Nephron (organoid): Measurements from ENCODE around the gene UNC5C.

ENCODE experiments used
- H3K27ac Mint-ChIP-seq, 3 experiments: 2 replicates each; pipeline ENCODE4 v1.8.0; 2020; ENCODE audit warnings: mixed read lengths in 3 of 3, mild to moderate bottlenecking in 2 of 3, moderate library complexity in 1 of 3
- H3K27me3 Mint-ChIP-seq: 2 replicates; pipeline ENCODE4 v1.8.0; 2021; ENCODE audit warnings: low read depth, mild to moderate bottlenecking, moderate library complexity, mixed read lengths
- H3K36me3 Mint-ChIP-seq: 2 replicates; pipeline ENCODE4 v1.8.0; 2020; ENCODE audit warnings: low read depth, mixed read lengths
- H3K4me1 Mint-ChIP-seq: 2 replicates; pipeline ENCODE4 v1.8.0; 2020; ENCODE audit warnings: mixed read lengths
- H3K4me3 Mint-ChIP-seq, 3 experiments: 2 replicates each; pipeline ENCODE4 v1.8.0; 2020; ENCODE audit warnings: mild to moderate bottlenecking in 3 of 3, mixed read lengths in 3 of 3, moderate library complexity in 2 of 3
- H3K9me3 Mint-ChIP-seq: 2 replicates; pipeline ENCODE4 v1.8.0; 2020; ENCODE audit warnings: mixed read lengths
- CTCF ChIP-seq, 3 experiments: fragments of 200-600 bp; sonication (generic); IDR thresholded peaks; one replicate each; pipeline ENCODE4 v1.5.0; 2021; ENCODE audit warnings: antibody characterized with exemption in 3 of 3; ENCODE audit not compliant: unreplicated experiment in 3 of 3

The UNC5C gene

DNA sequence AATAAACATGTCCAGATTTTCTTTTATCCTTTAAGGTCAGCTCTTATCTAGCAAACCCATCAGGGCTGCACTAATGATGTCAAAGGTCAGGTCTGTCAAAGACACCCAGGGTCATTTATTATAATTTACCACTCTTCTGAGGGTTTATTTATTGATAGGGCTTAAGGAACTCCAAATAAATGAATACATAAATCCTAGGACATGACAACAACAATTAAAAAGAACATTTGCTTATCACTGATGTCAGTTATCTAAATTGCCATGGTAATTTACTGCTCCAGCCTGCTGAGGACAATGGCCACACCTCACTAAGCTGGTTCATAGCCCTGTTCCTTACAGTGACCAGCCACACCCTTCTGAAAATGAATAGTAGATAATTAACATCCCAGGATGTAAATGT, 317.1 kb downstream of the UNC5C start:
- Mint-ChIP-seq H3K9me3 (no peaks in the 10 kb centered on the region), H3K4me1 (no peaks in the 10 kb centered on the region), H3K27ac (peak overlapping the region in 1 of 3 experiments; percentile 19), H3K4me3 (no peak overlapping the region), H3K27me3 (no peaks in the 10 kb centered on the region), H3K36me3 (peaks cover 26% of the 10 kb centered on the region)
- TF ChIP-seq CTCF (IDR thresholded peaks at IDR 0.05; ENCODE audit: unreplicated experiment in 3 of 3): no peak

DNA sequence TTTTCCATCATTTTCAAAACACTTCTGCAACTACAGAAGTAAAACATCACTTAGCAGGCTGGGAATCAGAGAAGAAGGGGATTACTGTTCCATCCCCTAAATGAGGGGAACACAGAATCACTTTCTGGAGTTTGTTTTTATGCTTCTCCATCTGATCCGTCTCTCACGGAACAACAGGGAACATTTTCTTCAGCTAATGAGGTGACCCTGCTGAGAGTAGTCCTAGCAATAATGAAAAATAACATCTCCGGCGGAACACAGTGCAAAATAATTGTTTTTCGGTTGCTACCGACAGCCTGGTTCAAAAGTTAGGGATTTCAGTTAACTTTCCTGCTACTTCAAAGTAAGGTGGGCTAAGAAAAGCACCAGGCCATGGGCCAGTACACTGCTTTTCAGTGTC, 322.9 kb downstream of the UNC5C start:
- Mint-ChIP-seq H3K9me3 (no peaks in the 10 kb centered on the region), H3K27ac (no peak overlapping the region), H3K36me3 (peaks cover 11% of the 10 kb centered on the region), H3K4me1 (no peaks in the 10 kb centered on the region), H3K27me3 (no peaks in the 10 kb centered on the region), H3K4me3 (no peak overlapping the region)
- TF ChIP-seq CTCF (IDR thresholded peaks at IDR 0.05; ENCODE audit: unreplicated experiment in 3 of 3): no peak

DNA sequence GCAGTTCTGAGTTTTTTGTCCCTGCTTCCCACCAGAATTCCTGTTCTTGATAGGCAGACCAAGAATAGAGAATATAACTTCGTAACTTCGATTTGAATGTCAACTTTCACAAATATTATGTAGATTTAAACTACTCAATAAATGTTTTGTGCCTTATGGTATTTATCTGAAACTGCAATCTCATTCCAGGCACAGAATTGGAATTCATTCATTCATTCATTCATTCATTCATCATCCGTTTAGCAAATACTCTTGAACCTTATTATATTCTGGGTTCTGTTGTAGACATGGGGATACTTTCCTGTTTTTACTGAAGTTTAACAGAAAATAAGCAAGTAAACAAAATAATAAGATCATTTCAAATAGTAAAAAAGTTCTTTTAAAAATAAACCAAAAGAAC, 324.4 kb downstream of the UNC5C start:
- H3K36me3 Mint-ChIP-seq: peaks cover 15% of the 10 kb centered on the region
- H3K9me3 Mint-ChIP-seq: no peaks in the 10 kb centered on the region
- no peaks in the 10 kb centered on the region for H3K4me1 Mint-ChIP-seq
- no peak for TF ChIP-seq CTCF (IDR thresholded peaks at IDR 0.05; ENCODE audit: unreplicated experiment in 3 of 3)
- H3K27me3 Mint-ChIP-seq: no peaks in the 10 kb centered on the region
- H3K4me3 Mint-ChIP-seq: no peak overlapping the region
- H3K27ac Mint-ChIP-seq: no peak overlapping the region

DNA sequence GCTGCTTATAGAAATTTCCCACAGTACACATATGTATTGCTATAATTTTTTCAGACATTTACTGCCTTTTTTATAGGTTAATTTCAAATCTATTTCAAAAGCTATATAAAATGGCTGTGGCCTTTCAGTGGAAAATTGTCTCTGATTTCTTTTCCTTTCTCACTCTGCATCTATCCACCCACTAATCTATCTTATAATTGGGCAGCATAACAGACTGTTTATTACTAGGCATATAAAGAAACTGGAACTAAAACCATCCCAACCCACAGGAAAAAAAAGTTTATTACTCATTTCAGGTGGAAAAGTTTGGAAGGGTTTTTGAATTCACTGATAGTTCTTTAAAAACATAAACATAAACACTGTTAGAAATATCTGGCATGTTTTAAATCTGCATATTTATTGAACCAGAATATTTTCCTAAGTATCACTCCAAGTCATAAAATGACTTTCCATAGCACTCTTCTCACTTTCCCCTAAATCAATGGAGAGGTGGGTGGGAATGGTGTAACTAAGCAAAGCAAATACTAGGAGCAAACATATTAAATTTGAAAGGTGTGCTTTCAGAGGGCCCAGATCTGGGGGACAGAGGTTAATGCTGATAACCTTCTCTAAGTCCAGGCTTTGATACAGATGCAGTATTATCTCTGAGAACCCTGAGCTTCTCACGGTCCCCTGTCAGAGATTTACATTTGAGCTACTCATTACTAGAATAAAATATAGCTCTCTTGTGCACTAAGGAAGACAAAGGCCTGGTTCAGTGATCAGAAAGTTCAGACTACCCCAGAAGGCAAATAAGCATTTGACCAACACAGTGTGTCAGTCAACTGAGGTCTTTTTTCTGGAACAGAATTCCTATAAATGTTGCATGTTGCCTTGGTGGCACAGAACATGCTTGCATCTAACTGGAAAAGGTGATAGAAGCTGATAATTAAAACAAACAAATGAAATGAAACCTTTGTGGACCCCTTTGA, 328.3 kb downstream of the UNC5C start:
- TF ChIP-seq CTCF (IDR thresholded peaks at IDR 0.05; ENCODE audit: unreplicated experiment in 3 of 3): no peak
- H3K27me3 Mint-ChIP-seq: no peaks in the 10 kb centered on the region

GRCh38 chr4:95219109-95219508, 329.7 kb downstream of the UNC5C start:
- peaks cover 9% of the 10 kb centered on the region for H3K4me1 Mint-ChIP-seq
- H3K4me3 Mint-ChIP-seq: no peak overlapping the region
- no peaks in the 10 kb centered on the region for H3K27me3 Mint-ChIP-seq

More for the DNA sequence above, 328.3 kb downstream of the UNC5C start:
- Mint-ChIP-seq H3K4me3 (no peak overlapping the region), H3K9me3 (no peaks in the 10 kb centered on the region), H3K36me3 (peaks cover 40% of the 10 kb centered on the region), H3K4me1 (peaks cover 8% of the 10 kb centered on the region), H3K27ac (peak overlapping the region in 1 of 3 experiments; percentile 15)

More at GRCh38 chr4:95219109-95219508, 329.7 kb downstream of the UNC5C start:
- Mint-ChIP-seq H3K27ac (no peak overlapping the region), H3K36me3 (peaks cover 50% of the 10 kb centered on the region), H3K9me3 (no peaks in the 10 kb centered on the region)
- no peak for TF ChIP-seq CTCF (IDR thresholded peaks at IDR 0.05; ENCODE audit: unreplicated experiment in 3 of 3)
